ENCODE measurements around the gene SGTA. TPM values are rescaled to one million over a fixed set of nuclear protein-coding genes. Genes with fewer than 3 reads are reported as not detected.

Gene SGTA
- total and polyA plus RNA-seq, 7 donors: 63.4 to 186 (median 99.1) TPM

- no peak for DNase-seq
- no peaks in the 10 kb centered on the region for H3K36me3 ChIP-seq (ENCODE audit: insufficient read depth in 1 of 2, low read depth in 1 of 2)
- peaks cover 0 to 63% (median 22%) of the 10 kb centered on the region in 3 donors for H3K27me3 ChIP-seq (ENCODE audit: insufficient read depth in 3 of 3, low read length in 2 of 3)
- no peak overlapping the region for H3K4me3 ChIP-seq
- no peak overlapping the region for H3K27ac ChIP-seq
- TF ChIP-seq CTCF (IDR thresholded peaks at IDR 0.05): no peak
- WGBS, 3 donors: 55 to 66% (median 65%) methylated on average over 7 of the region's 7 CpGs
- intact Hi-C loops (cut with DNase I): no loop called here
- ATAC-seq: no peak
- H3K4me1 ChIP-seq: no peaks in the 10 kb centered on the region
- H3K9me3 ChIP-seq: no peaks in the 10 kb centered on the region
These were observed 58.9 kb downstream of the SGTA start for GRCh38 chr19:2724148-2724557.

GRCh38 chr19:2723747-2724146 lies 59.3 kb downstream of the SGTA start:
- no peak for ATAC-seq
- DNase-seq: no peak
- no peaks in the 10 kb centered on the region for H3K4me1 ChIP-seq
- H3K27ac ChIP-seq: no peak overlapping the region
- H3K9me3 ChIP-seq: no peaks in the 10 kb centered on the region
- no peak for TF ChIP-seq CTCF (IDR thresholded peaks at IDR 0.05)
- WGBS, 3 donors: 74 to 79% (median 77%) methylated on average over 9 to 14 of the region's 14 CpGs
- peaks cover 0 to 67% (median 22%) of the 10 kb centered on the region in 3 donors for H3K27me3 ChIP-seq (ENCODE audit: insufficient read depth in 3 of 3, low read length in 2 of 3)
- H3K4me3 ChIP-seq: no peak overlapping the region
- no peaks in the 10 kb centered on the region for H3K36me3 ChIP-seq (ENCODE audit: insufficient read depth in 1 of 2, low read depth in 1 of 2)
- intact Hi-C loops (cut with DNase I): no loop called here

- ATAC-seq (no peak), DNase-seq (no peak)
- no peaks in the 10 kb centered on the region for H3K4me1 ChIP-seq
- intact Hi-C loops (cut with DNase I): no loop called here
- no peak overlapping the region for H3K4me3 ChIP-seq
- H3K27ac ChIP-seq: no peak overlapping the region
- no peak for TF ChIP-seq CTCF (IDR thresholded peaks at IDR 0.05)
- no peaks in the 10 kb centered on the region for H3K36me3 ChIP-seq (ENCODE audit: insufficient read depth in 1 of 2, low read depth in 1 of 2)
- no peaks in the 10 kb centered on the region for H3K9me3 ChIP-seq
- 51 to 60% (median 59%) methylated on average over 13 of the region's 13 CpGs for WGBS, 3 donors
- peaks cover 0 to 71% (median 22%) of the 10 kb centered on the region in 3 donors for H3K27me3 ChIP-seq (ENCODE audit: insufficient read depth in 3 of 3, low read length in 2 of 3)
These were observed 59.7 kb downstream of the SGTA start for GRCh38 chr19:2723345-2723715.

- H3K4me1 ChIP-seq: no peaks in the 10 kb centered on the region
- no peaks in the 10 kb centered on the region for H3K36me3 ChIP-seq (ENCODE audit: insufficient read depth in 1 of 2, low read depth in 1 of 2)
- H3K27me3 ChIP-seq (ENCODE audit: insufficient read depth in 3 of 3, low read length in 2 of 3): peaks cover 0 to 77% (median 23%) of the 10 kb centered on the region in 3 donors
- no peak overlapping the region for H3K27ac ChIP-seq
- TF ChIP-seq CTCF (IDR thresholded peaks at IDR 0.05): no peak
- ATAC-seq (peak; percentile 87 to 97 (median 96)), DNase-seq (peak; percentile 69 to 81)
- intact Hi-C loops (cut with DNase I): no loop called here
- H3K4me3 ChIP-seq: no peak overlapping the region
- 29 to 35% (median 35%) methylated on average over 25 to 28 of the region's 28 CpGs for WGBS, 3 donors
- no peaks in the 10 kb centered on the region for H3K9me3 ChIP-seq
These were observed 60.3 kb downstream of the SGTA start for GRCh38 chr19:2722541-2723344.

Data from psoas muscle (tissue), 8 donors.